Upper lobe of left lung (tissue), 4 donors: ENCODE data around the gene B3GALT2.

Experiments
- CTCF ChIP-seq, 6 experiments: fragments of 450-650 bp in 4 of 6; fragments of 200-600 bp in 2 of 6; sonication (generic) in 2 of 6; IDR thresholded peaks; one replicate each; pipeline ENCODE4 v1.5.1; 2016 to 2019; ENCODE audit warnings: antibody characterized with exemption in 6 of 6
- POLR2A ChIP-seq, 4 donors: fragments of 450-650 bp; IDR thresholded peaks; one replicate each; pipeline ENCODE4 v1.5.1; 2016 to 2017; ENCODE audit warnings: antibody characterized with exemption in 4 of 4, mild to moderate bottlenecking in 2 of 4

- TF ChIP-seq POLR2A (IDR thresholded peaks at IDR 0.05) (no peak), CTCF (IDR thresholded peaks at IDR 0.05) (no peak)
Measured at GRCh38 chr1:193131266-193131860, 55.0 kb downstream of the B3GALT2 start.
